Measurements from ENCODE around the gene C1orf52.

C1orf52 gene

DNA sequence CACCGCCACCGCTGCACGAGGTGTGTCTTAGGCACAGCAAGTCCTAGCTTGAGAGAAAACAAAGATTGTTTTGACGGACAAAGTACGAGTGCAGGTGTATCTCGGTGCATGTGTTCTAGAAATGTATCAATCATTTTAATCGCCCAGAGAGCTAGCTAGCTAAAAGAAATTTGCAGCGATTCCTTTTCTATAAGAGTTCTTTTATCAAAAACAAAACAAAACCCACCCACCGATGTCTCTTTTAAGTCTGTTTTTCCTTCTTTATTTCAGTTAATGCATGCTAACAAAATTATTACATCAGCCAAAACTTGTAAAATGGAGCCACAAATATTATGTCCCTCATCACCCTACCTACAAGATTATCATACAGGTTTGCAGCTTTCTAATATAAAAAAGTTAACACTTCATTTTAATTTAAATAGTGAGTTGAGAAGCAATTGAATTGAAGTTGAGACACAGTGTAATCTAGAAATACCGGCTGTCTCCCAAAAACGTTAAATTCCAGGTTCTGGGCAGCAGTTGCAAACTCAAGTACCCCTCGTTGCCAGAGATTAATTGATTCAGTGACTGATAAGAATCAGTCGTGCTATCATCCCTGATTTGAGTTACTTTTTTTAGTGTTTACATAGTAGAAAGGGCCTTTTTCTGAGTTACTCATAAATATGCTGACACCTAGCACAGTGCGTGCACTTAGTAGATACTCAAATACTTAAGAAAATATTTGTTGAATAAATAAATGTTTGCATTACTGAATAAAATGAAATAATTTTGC lies 57.2 kb downstream of the C1orf52 start:
- no peak for DNase-seq (ENCODE audit: low read depth)
- H3K4me3 ChIP-seq (ENCODE audit: low read depth, low read length) = peak overlapping the region; percentile 66
- in situ Hi-C loops (cut with HindIII; ENCODE audit: low sequenced_read_pairs) = no loop called here
- TF ChIP-seq, protein P1, sequence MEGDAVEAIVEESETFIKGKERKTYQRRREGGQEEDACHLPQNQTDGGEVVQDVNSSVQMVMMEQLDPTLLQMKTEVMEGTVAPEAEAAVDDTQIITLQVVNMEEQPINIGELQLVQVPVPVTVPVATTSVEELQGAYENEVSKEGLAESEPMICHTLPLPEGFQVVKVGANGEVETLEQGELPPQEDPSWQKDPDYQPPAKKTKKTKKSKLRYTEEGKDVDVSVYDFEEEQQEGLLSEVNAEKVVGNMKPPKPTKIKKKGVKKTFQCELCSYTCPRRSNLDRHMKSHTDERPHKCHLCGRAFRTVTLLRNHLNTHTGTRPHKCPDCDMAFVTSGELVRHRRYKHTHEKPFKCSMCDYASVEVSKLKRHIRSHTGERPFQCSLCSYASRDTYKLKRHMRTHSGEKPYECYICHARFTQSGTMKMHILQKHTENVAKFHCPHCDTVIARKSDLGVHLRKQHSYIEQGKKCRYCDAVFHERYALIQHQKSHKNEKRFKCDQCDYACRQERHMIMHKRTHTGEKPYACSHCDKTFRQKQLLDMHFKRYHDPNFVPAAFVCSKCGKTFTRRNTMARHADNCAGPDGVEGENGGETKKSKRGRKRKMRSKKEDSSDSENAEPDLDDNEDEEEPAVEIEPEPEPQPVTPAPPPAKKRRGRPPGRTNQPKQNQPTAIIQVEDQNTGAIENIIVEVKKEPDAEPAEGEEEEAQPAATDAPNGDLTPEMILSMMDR (IDR thresholded peaks at IDR 0.05; ENCODE audit: low read depth, low read length, missing control alignments) = no peak

DNA sequence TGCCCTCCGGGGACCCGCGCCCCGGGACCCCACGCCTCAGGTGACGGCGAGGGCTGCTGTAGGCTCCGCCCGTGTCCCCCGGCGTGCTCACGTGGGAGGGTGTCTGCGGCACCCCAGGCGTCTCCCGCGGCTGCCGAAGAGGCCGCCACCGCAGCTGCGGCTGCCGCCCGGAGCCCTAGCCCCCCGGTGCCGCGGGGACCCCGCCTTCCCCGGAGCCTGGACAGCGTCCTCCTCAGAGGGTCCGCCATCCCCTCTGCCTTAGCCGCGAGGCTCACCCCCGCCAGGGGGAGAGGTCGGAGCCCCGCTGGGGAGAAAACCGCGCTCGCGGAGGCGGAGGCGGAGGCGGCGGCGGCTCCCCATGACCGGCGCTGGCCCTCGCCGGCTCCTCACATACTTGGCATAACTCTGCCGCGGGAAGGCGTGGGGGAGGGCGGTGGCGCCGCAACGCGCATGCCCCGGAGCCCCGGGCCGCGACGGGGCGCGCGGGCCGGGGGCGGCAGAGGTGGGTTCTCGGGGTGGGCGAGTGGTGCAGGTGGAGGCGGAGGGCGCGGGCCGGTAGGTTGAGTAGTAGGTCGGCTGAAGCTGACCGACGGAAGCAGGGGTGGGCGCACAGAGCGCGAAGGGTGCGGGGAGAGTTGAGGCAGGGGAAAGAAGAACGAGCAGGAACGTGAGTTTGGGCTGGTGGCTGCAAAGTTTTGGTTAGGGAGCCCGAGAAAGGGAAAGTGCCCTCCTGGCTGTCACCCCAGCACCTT lies 57.9 kb downstream of the C1orf52 start:
- in situ Hi-C loops (cut with HindIII; ENCODE audit: low sequenced_read_pairs) = no loop called here
- peak; percentile 29 for DNase-seq (ENCODE audit: low read depth)
- TF ChIP-seq, protein P1 (IDR thresholded peaks at IDR 0.05; ENCODE audit: low read depth, low read length, missing control alignments) = no peak
- H3K4me3 ChIP-seq (ENCODE audit: low read depth, low read length) = peak overlapping the region; percentile 66

DNA sequence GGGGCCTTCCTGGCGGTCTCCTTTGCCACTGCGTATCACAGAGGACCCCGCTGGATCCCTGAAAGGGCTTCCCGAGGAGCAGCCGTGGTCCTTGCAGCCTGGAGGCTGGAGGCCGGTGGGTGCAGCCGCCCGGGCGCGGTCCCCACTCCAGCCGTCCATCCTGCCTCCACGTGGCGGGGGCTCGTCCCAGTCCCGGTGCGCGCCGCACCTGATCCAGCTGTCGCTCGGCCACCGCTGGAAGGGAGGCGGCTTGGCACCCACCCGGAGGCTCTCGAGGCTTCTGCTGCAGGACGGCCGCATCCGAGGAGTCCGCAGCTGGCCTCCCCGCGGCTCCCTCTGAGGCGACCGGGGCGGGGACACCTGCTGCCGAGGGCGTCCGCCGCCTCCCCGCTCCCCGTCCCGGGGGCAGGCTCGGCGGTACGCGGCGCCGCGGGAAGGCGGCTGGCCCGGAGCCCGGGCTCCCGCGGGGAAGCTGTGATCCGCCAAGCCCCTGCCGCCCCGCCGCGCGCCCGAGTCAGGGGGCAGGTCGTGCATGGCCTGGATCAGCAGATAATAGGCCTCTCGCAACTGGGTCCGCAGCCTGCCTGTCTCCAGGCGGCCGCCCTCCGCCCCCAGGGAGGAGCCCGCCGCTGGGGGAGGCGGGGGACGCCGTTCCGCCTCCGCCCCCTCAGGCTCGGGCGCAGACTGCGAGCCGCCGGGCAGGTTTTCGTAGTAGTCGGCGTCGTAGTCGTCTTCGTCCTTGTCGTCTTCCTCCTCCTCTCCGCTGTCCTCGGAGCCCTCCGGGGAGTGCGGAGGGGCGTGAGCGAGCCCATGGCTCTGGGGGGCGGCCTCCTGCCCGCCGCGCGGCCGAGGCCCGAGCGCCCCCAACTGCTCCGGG lies 58.8 kb downstream of the C1orf52 start, which contains the start of gene SYDE2:
Gene SYDE2, minus strand, starts transcription at position 554 of the 877 bp plus-strand sequence. Its CDS starts 20 bp downstream, at position 534.
- peak within 1 kb of the TSS; percentile 66 for H3K4me3 ChIP-seq (ENCODE audit: low read depth, low read length)
- in situ Hi-C loops (cut with HindIII; ENCODE audit: low sequenced_read_pairs) = no loop called here
- DNase-seq (ENCODE audit: low read depth) = no peak

More for the DNA sequence above, 58.8 kb downstream of the C1orf52 start, which contains the start of gene SYDE2:
- TF ChIP-seq, protein P1 (IDR thresholded peaks at IDR 0.05; ENCODE audit: low read depth, low read length, missing control alignments) = no peak
